CD8-positive, alpha-beta memory T cell (primary cell): ENCODE data around the gene GRID1. TPM values are rescaled to one million over a fixed set of nuclear protein-coding genes. Genes with fewer than 3 reads are reported as not detected.
A peak's percentile ranks its signal among the peaks of the same experiment; 100 is the strongest.

Source experiments
- CTCF ChIA-PET: fragments of 350-600 bp; sonication (Branson Sonifier 250); formaldehyde crosslinking; loops from one replicate; lab custom pipeline; 2021; ENCODE audit warnings: antibody characterized with exemption; lab: Charles Lee
- POLR2A ChIA-PET: fragments of 350-600 bp; sonication (Branson Sonifier 250); formaldehyde crosslinking; loops from one replicate; lab custom pipeline; 2021; ENCODE audit warnings: antibody characterized with exemption; lab: Charles Lee
- DNase-seq, 5 donors: peaks; one replicate each; pipeline versions ENCODE4 v3.0.0 to v3.0.0-alpha.2; 2020 to 2022; ENCODE audit warnings: mixed read lengths in 1 of 5
- H3K27ac ChIP-seq: one replicate; pipeline ENCODE4 v1.7.0; 2013; ENCODE audit warnings: low read depth, mild to moderate bottlenecking, low read length, moderate library complexity
- H3K27me3 ChIP-seq: 2 replicates; pipeline ENCODE4 v1.7.0; 2013; ENCODE audit warnings: low read length, mild to moderate bottlenecking; ENCODE audit not compliant: insufficient read depth, poor library complexity, severe bottlenecking
- H3K36me3 ChIP-seq: 2 replicates; pipeline ENCODE4 v1.7.0; 2013; ENCODE audit warnings: mild to moderate bottlenecking, low read length, moderate library complexity; ENCODE audit not compliant: insufficient read depth
- H3K4me1 ChIP-seq: 2 replicates; pipeline ENCODE4 v1.7.0; 2013; ENCODE audit warnings: mild to moderate bottlenecking, low read length, moderate library complexity; ENCODE audit not compliant: insufficient read depth
- H3K4me3 ChIP-seq: 2 replicates; pipeline ENCODE4 v1.7.0; 2013; ENCODE audit warnings: mild to moderate bottlenecking, low read length
- H3K9me3 ChIP-seq: 2 replicates; pipeline ENCODE4 v1.7.0; 2013; ENCODE audit warnings: mild to moderate bottlenecking, low read length
- H3K27ac Mint-ChIP-seq, 8 donors: one replicate each; pipeline ENCODE4 v1.8.0; 2020 to 2021; ENCODE audit warnings: mixed read lengths in 8 of 8, mild to moderate bottlenecking in 6 of 8, inconsistent platforms in 3 of 8, moderate library complexity in 3 of 8
- H3K27me3 Mint-ChIP-seq, 2 donors: one replicate each; pipeline ENCODE4 v1.8.0; 2020 to 2021; ENCODE audit warnings: mixed read lengths in 2 of 2, mild to moderate bottlenecking in 1 of 2, moderate library complexity in 1 of 2
- H3K36me3 Mint-ChIP-seq, 3 donors: one replicate each; pipeline ENCODE4 v1.8.0; 2020 to 2021; ENCODE audit warnings: mixed read lengths in 3 of 3, inconsistent platforms in 1 of 3, mild to moderate bottlenecking in 1 of 3
- H3K4me1 Mint-ChIP-seq, 3 donors: one replicate each; pipeline ENCODE4 v1.8.0; 2020 to 2021; ENCODE audit warnings: mixed read lengths in 3 of 3, inconsistent platforms in 1 of 3, mild to moderate bottlenecking in 1 of 3
- H3K4me3 Mint-ChIP-seq, 7 donors: one replicate each; pipeline ENCODE4 v1.8.0; 2020 to 2021; ENCODE audit warnings: mixed read lengths in 7 of 7, mild to moderate bottlenecking in 6 of 7, moderate library complexity in 4 of 7, inconsistent platforms in 2 of 7
- H3K9me3 Mint-ChIP-seq, 5 donors: one replicate each; pipeline ENCODE4 v1.8.0; 2020 to 2022; ENCODE audit warnings: mixed read lengths in 5 of 5, mild to moderate bottlenecking in 3 of 5, moderate library complexity in 2 of 5, inconsistent platforms in 1 of 5
- polyA plus RNA-seq: library from polyadenylated mRNA; unstranded; fragments of 300-500 nt; fragmentation: Illumina TruSeq; gene quantifications from one replicate; pipeline ENCODE4 v1.2.3, GENCODE V29; 2021
- total RNA-seq, 2 experiments: library from RNA; stranded (reverse); gene quantifications; one replicate each; pipeline ENCODE4 v1.2.3, GENCODE V29; 2021

GRID1 gene
- total and polyA plus RNA-seq, 3 experiments from 2014 or later = not detected

- POLR2A ChIA-PET = no interaction called here
Measured at GRCh38 chr10:86325158-86325557, 41.4 kb downstream of the GRID1 start.

GRCh38 chr10:86321568-86321967, 45.0 kb downstream of the GRID1 start:
- Mint-ChIP-seq H3K9me3 (peaks cover 0 to 3% (median 0%) of the 10 kb centered on the region in 5 donors), H3K4me3 (no peak overlapping the region), H3K27me3 (peaks cover 8 to 35% of the 10 kb centered on the region in 2 donors), H3K27ac (no peak overlapping the region), H3K36me3 (no peaks in the 10 kb centered on the region), H3K4me1 (no peaks in the 10 kb centered on the region)
- ChIA-PET CTCF (no interaction called here), POLR2A (no interaction called here)
- no peaks in the 10 kb centered on the region for H3K9me3 ChIP-seq
- no peak overlapping the region for H3K27ac ChIP-seq
- no peak overlapping the region for H3K4me3 ChIP-seq
- DNase-seq = peak in 1 of 5 donors; percentile 9
- no peaks in the 10 kb centered on the region for H3K4me1 ChIP-seq
- H3K27me3 ChIP-seq = no peaks in the 10 kb centered on the region
- no peaks in the 10 kb centered on the region for H3K36me3 ChIP-seq

More at GRCh38 chr10:86325158-86325557, 41.4 kb downstream of the GRID1 start:
- Histone ChIP-seq H3K4me3 (no peak overlapping the region), H3K9me3 (no peaks in the 10 kb centered on the region), H3K36me3 (no peaks in the 10 kb centered on the region), H3K27ac (no peak overlapping the region), H3K27me3 (no peaks in the 10 kb centered on the region), H3K4me1 (no peaks in the 10 kb centered on the region)
- Mint-ChIP-seq H3K4me1 (no peaks in the 10 kb centered on the region), H3K4me3 (no peak overlapping the region), H3K27me3 (peaks cover 2 to 22% of the 10 kb centered on the region in 2 donors), H3K9me3 (peaks cover 0 to 3% (median 0%) of the 10 kb centered on the region in 5 donors), H3K36me3 (no peaks in the 10 kb centered on the region), H3K27ac (no peak overlapping the region)
- DNase-seq = no peak
- CTCF ChIA-PET = no interaction called here

GRCh38 chr10:86319676-86320075, 46.9 kb downstream of the GRID1 start:
- H3K27ac Mint-ChIP-seq = no peak overlapping the region
- no peaks in the 10 kb centered on the region for H3K36me3 Mint-ChIP-seq
- CTCF ChIA-PET = no interaction called here
- DNase-seq = no peak
- H3K27me3 Mint-ChIP-seq = peaks cover 6 to 43% of the 10 kb centered on the region in 2 donors
- Histone ChIP-seq H3K9me3 (no peaks in the 10 kb centered on the region), H3K27ac (no peak overlapping the region), H3K27me3 (no peaks in the 10 kb centered on the region), H3K4me1 (no peaks in the 10 kb centered on the region), H3K36me3 (no peaks in the 10 kb centered on the region), H3K4me3 (no peak overlapping the region)
- H3K9me3 Mint-ChIP-seq = no peaks in the 10 kb centered on the region
- no peaks in the 10 kb centered on the region for H3K4me1 Mint-ChIP-seq
- POLR2A ChIA-PET = no interaction called here
- no peak overlapping the region for H3K4me3 Mint-ChIP-seq

GRCh38 chr10:86317949-86318725, 48.5 kb downstream of the GRID1 start:
- Mint-ChIP-seq H3K27ac (peak overlapping the region in 1 of 8 donors; percentile 9), H3K9me3 (no peaks in the 10 kb centered on the region), H3K36me3 (no peaks in the 10 kb centered on the region), H3K4me1 (no peaks in the 10 kb centered on the region), H3K27me3 (peaks cover 8 to 44% of the 10 kb centered on the region in 2 donors), H3K4me3 (no peak overlapping the region)
- no peaks in the 10 kb centered on the region for H3K27me3 ChIP-seq
- DNase-seq = peak in 1 of 5 donors; percentile 21
- H3K9me3 ChIP-seq = no peaks in the 10 kb centered on the region
- no peak overlapping the region for H3K27ac ChIP-seq
- H3K4me1 ChIP-seq = no peaks in the 10 kb centered on the region
- H3K4me3 ChIP-seq = no peak overlapping the region
- CTCF ChIA-PET = no interaction called here
- POLR2A ChIA-PET = no interaction called here
- H3K36me3 ChIP-seq = no peaks in the 10 kb centered on the region

- CTCF ChIA-PET = no interaction called here
- no peaks in the 10 kb centered on the region for H3K4me1 ChIP-seq
Measured at GRCh38 chr10:86316990-86317389, 49.6 kb downstream of the GRID1 start.

GRCh38 chr10:86316274-86316835, 50.2 kb downstream of the GRID1 start:
- Histone ChIP-seq H3K27ac (no peak overlapping the region), H3K36me3 (no peaks in the 10 kb centered on the region), H3K4me1 (no peaks in the 10 kb centered on the region), H3K4me3 (no peak overlapping the region), H3K9me3 (no peaks in the 10 kb centered on the region), H3K27me3 (no peaks in the 10 kb centered on the region)
- peak in 1 of 5 donors; percentile 20 for DNase-seq
- no peaks in the 10 kb centered on the region for H3K9me3 Mint-ChIP-seq
- H3K4me3 Mint-ChIP-seq = no peak overlapping the region
- H3K36me3 Mint-ChIP-seq = no peaks in the 10 kb centered on the region
- ChIA-PET POLR2A (no interaction called here), CTCF (no interaction called here)
- H3K27ac Mint-ChIP-seq = no peak overlapping the region
- H3K27me3 Mint-ChIP-seq = peaks cover 8 to 40% of the 10 kb centered on the region in 2 donors
- no peaks in the 10 kb centered on the region for H3K4me1 Mint-ChIP-seq

More at GRCh38 chr10:86316990-86317389, 49.6 kb downstream of the GRID1 start:
- H3K4me3 ChIP-seq = no peak overlapping the region
- Mint-ChIP-seq H3K27me3 (peaks cover 8 to 44% of the 10 kb centered on the region in 2 donors), H3K27ac (peak overlapping the region in 1 of 8 donors; percentile 4), H3K9me3 (no peaks in the 10 kb centered on the region), H3K4me1 (no peaks in the 10 kb centered on the region), H3K4me3 (no peak overlapping the region), H3K36me3 (no peaks in the 10 kb centered on the region)
- H3K27me3 ChIP-seq = no peaks in the 10 kb centered on the region
- peak in 1 of 5 donors; percentile 26 for DNase-seq
- H3K36me3 ChIP-seq = no peaks in the 10 kb centered on the region
- no peaks in the 10 kb centered on the region for H3K9me3 ChIP-seq
- no peak overlapping the region for H3K27ac ChIP-seq
- POLR2A ChIA-PET = no interaction called here

GRCh38 chr10:86315549-86315942, 51.0 kb downstream of the GRID1 start:
- Histone ChIP-seq H3K27ac (no peak overlapping the region), H3K27me3 (no peaks in the 10 kb centered on the region), H3K9me3 (no peaks in the 10 kb centered on the region), H3K36me3 (no peaks in the 10 kb centered on the region), H3K4me1 (no peaks in the 10 kb centered on the region), H3K4me3 (no peak overlapping the region)
- ChIA-PET CTCF (no interaction called here), POLR2A (no interaction called here)
- Mint-ChIP-seq H3K9me3 (no peaks in the 10 kb centered on the region), H3K4me1 (no peaks in the 10 kb centered on the region), H3K27ac (no peak overlapping the region), H3K27me3 (peaks cover 8 to 40% of the 10 kb centered on the region in 2 donors), H3K4me3 (no peak overlapping the region), H3K36me3 (no peaks in the 10 kb centered on the region)
- DNase-seq = no peak
